ENCODE measurements around the gene NBPF3. TPM values are rescaled to one million over a fixed set of nuclear protein-coding genes. Genes with fewer than 3 reads are reported as not detected.

NBPF3 gene
- total RNA-seq, 4 donors from 2014 or later, result 2.6 to 19.7 (median 7.1) TPM

DNA sequence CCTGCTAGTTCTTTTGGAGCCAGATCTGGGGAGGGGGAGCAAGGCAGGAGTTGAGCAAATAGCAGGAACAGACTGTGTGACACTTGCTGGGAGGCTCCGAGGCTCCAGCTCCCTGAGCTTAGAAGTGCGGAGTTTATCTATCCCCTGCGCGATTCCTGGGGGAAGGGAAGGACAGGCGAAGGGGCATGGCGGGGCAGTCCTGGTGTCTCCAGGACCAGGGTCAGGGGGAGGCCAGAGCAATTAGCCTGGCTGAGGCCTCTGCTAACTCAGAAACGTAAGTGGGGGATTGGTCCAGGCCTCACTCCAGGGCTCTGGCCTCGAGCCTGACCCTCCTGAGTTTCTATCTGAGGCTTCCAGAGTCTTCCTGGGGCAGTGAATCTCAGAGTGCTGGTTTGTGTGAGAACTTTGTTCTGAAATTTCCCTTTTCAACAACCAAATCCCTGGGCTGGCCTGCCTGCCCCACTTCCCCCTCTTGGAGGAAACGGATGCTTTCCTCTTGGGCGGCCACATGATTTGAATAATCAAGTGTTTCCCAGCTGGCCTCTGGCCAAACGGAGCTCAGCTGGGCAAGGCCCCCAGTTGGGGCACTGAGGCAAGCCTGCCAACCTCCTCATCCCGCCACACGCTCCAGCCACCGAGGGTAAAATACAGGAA, 84.9 kb downstream of the NBPF3 start:
- TF ChIP-seq POLR2A (IDR thresholded peaks at IDR 0.05), result no peak
- TF ChIP-seq, protein P1, sequence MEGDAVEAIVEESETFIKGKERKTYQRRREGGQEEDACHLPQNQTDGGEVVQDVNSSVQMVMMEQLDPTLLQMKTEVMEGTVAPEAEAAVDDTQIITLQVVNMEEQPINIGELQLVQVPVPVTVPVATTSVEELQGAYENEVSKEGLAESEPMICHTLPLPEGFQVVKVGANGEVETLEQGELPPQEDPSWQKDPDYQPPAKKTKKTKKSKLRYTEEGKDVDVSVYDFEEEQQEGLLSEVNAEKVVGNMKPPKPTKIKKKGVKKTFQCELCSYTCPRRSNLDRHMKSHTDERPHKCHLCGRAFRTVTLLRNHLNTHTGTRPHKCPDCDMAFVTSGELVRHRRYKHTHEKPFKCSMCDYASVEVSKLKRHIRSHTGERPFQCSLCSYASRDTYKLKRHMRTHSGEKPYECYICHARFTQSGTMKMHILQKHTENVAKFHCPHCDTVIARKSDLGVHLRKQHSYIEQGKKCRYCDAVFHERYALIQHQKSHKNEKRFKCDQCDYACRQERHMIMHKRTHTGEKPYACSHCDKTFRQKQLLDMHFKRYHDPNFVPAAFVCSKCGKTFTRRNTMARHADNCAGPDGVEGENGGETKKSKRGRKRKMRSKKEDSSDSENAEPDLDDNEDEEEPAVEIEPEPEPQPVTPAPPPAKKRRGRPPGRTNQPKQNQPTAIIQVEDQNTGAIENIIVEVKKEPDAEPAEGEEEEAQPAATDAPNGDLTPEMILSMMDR (IDR thresholded peaks at IDR 0.05), result no peak
- no peak for DNase-seq (ENCODE audit: low spot score in 2 of 2)
- WGBS, 2 donors, result 66 to 69% methylated on average over 14 of the region's 14 CpGs
- intact Hi-C loops (cut with DNase I; ENCODE audit: low total_unique reads), result no loop called here
- H3K4me3 ChIP-seq (ENCODE audit: low read depth, poor library complexity, severe bottlenecking), result no peak overlapping the region

DNA sequence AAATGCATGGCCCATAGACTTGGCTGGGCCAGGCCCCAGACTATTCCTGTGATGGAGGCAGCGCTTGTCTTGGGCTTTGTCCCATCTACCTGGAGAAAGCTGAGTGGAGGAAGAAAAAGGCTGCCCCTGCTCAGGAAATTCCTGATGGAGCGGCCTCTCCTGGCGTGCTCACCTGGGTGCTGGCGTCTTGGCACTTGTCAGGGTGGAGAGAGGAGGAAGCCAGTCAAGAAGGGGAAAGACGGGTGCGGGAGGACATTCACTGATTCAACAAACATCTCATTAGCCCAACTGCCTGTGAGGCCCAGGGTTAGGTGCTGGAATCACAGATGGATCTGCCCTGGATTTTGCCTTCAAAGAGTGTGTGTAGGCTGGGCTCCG, 85.4 kb downstream of the NBPF3 start:
- intact Hi-C loops (cut with DNase I; ENCODE audit: low total_unique reads), result no loop called here
- TF ChIP-seq, protein P1 (IDR thresholded peaks at IDR 0.05), result no peak
- no peak for TF ChIP-seq POLR2A (IDR thresholded peaks at IDR 0.05)
- 80 to 88% methylated on average over 7 of the region's 7 CpGs for WGBS, 2 donors
- no peak overlapping the region for H3K4me3 ChIP-seq (ENCODE audit: low read depth, poor library complexity, severe bottlenecking)
- DNase-seq (ENCODE audit: low spot score in 2 of 2), result no peak

DNA sequence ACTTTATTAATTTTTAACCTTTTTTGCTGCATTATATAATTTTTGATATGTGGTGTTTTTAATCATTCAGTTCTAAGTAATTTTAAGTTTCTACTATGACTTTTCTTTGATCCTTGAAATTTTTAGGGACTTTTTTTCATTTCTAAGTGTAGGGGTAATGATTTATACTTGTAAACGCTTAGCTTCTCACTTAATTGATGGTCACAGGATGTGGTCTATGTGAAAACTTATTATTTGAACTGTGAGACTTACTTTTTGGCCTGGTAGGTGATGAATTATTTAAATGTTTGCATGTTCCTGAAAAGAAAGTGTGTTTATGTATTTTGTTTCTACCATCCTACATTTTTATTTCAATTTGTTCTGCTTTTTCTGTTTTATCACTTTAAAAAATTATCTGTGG, 86.5 kb downstream of the NBPF3 start:
- intact Hi-C loops (cut with DNase I; ENCODE audit: low total_unique reads), result no loop called here
- 79 to 95% methylated on average over 1 of the region's 1 CpG for WGBS, 2 donors
- H3K4me3 ChIP-seq (ENCODE audit: low read depth, poor library complexity, severe bottlenecking), result no peak overlapping the region
- no peak for DNase-seq (ENCODE audit: low spot score in 2 of 2)
- TF ChIP-seq POLR2A (IDR thresholded peaks at IDR 0.05), result no peak
- TF ChIP-seq, protein P1 (IDR thresholded peaks at IDR 0.05), result no peak

DNA sequence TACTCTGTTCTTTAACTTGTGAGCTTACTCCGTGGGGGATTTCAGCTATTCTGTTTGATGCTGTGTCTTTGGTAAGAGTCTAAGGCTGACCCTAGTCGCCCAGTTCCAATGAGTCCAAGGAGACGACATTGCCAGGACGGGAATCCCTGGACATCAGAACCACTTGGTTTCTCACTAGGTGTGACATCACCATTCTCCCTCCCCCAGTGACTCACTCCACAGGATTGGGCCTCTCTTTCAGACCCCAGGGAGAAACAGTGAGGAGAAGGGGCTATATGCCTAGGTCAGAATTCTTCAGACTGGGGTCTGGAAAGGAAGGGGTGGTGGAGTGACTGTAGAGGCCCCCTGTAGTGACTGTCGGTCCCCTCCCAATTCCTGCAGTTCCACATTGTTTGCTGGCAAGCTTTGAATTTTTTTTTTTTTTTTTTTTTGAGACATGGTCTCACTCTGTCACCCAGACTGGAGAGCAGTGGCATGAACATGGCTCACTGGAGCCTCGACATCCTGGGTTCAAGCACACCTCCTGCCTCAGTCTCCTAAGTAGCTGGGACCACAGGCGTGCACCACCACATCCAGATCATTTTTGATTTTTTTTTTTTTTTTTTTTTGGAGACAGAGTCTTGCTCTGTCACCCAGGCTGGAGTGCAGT, 90.6 kb downstream of the NBPF3 start:
- TF ChIP-seq POLR2A (IDR thresholded peaks at IDR 0.05), result no peak
- TF ChIP-seq, protein P1 (IDR thresholded peaks at IDR 0.05), result no peak
- DNase-seq (ENCODE audit: low spot score in 2 of 2), result no peak
- WGBS, 2 donors, result 79 to 82% methylated on average over 7 of the region's 7 CpGs
- H3K4me3 ChIP-seq (ENCODE audit: low read depth, poor library complexity, severe bottlenecking), result no peak overlapping the region
- intact Hi-C loops (cut with DNase I; ENCODE audit: low total_unique reads), result no loop called here

DNA sequence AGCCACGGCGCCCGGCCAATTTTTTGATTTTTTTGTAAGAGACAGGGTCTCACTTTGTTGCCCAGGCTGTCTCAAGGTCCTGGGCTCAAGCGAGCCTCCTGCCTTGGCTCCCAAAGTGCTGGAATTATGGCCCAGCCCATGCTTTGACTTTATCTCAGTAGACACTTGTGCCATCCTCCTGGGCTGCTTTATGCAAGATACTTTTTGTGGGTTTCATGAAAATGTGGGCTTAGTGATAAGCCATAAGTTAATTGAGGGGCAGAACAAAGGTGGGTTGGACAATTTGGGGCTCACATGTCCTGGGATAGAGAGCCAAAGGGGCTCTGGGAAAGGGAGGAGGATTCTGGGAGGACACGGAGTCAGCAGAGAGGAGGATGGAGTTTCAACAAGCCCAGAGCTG, 91.3 kb downstream of the NBPF3 start:
- WGBS, 2 donors, result 93 to 95% methylated on average over 5 of the region's 5 CpGs
- intact Hi-C loops (cut with DNase I; ENCODE audit: low total_unique reads), result no loop called here
- TF ChIP-seq POLR2A (IDR thresholded peaks at IDR 0.05), result no peak
- TF ChIP-seq, protein P1 (IDR thresholded peaks at IDR 0.05), result no peak

More for the DNA sequence above, 91.3 kb downstream of the NBPF3 start:
- DNase-seq (ENCODE audit: low spot score in 2 of 2), result no peak
- no peak overlapping the region for H3K4me3 ChIP-seq (ENCODE audit: low read depth, poor library complexity, severe bottlenecking)

Measured in lower leg skin (tissue), 4 donors.